HG02588 (cell line): Measurements from ENCODE around the gene ZSCAN26.
A peak's percentile ranks its signal among the peaks of the same experiment; 100 is the strongest.

Experiments
- ATAC-seq: cut with Tn5 transposase; IDR thresholded peaks from one replicate; pipeline ENCODE4 v1.9.1; 2021; ENCODE audit warnings: mild to moderate bottlenecking, moderate library complexity; ENCODE audit not compliant: unreplicated experiment

Gene ZSCAN26

DNA sequence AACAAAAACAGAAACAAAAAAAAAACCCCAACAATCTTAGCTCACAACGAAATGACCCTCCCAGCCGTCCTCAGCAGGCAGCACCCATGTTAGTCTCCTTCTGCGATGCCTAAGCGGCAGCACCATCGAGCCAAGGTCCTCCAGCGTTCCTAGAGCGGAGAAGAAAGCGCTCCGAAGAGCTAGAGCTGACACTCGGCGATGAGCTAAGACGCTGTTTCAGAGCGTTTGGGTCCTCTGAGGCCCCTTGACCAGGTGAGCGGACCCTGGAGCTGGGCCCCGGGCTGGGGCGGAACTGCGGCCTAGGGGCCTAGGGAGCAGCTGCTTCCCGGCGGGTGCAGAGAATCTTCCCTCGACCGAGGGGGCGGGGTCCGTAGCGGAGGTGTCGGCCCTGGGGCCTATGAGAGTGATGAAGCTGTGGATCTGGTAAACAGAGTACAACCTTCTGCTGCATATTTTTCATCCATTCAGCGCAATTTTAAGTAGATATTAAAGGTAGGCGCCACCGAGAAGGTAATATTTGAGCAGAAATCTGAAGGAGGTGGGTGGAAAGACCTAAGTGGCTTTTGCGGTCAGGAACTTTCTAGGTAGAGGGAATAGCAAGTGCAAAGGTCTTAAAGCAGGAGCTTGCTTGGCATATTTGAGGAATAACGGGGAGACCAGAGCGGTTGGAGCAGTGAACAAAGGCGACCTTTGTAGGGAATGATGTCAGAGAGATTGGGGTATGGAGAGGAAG lies at the start of gene ZSCAN26:
Gene ZSCAN26, plus strand, starts transcription at position 182 of the 733 bp plus-strand sequence. CDS start 4,777 bp downstream, outside the sequence.
- peak; percentile 92 for ATAC-seq

DNA sequence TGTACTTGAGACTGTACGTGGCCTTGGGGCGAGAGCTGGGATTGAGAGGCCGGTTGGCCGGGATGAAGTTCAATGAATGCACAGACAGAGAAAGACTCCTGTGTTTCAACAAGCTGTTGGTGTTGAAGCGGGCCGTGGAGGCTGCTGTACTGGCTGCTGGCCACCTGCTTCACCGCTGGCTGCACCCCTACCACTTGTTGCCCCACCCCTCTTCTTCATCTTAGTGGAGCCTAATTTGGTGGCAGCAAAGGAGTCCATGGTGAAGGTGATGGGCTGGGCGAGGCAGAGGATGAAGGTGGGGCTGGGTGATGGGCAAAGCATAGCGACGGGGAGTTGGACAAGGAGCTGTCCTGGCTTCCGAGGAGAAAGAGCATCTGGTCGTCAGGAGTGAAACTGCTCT lies 49.1 kb upstream of the ZSCAN26 start:
- ATAC-seq = no peak

DNA sequence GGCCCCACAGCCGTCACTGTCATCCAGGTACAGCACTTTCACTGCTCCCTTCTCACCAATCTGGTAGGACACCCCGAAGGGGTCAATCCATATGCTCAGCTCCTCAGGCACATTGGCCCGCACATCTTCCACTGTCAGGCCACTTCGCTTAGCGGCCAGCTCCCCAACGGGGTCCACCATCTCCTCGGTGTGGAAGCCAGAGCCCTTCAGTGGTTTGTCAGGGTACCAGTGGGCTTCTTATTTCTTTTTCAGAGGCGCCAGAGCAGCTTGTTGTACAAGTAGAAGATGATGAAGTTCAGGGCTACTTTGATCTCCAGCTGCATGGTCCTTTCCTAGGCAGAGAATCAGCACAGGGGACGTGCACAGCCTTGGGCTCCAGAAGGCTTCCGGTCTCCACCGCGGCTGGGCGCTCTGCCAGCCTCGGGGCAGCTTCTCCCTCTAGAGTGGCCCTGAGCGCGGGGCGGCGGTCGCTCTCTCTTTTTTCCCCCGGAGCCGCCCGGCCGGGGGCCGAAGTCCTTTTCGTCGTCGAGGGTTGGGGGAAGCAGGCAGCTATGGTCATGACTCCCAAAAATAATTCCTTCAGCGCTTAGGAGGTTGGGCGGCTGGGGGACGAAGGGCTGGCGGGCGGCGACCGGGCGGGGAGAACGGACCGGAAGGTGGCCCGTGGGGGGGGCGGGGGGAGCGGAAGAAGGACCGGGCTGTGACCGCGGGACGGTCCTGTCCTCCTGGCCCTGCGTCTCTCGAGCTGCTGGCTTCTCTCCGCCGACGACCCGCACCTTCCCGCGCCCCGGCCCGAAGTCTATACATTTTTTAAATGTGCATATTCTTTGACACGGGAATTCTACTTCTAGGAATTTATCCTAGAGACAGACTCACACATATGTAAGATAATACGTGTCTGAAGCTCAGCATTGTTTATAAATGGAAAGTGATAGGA lies 48.4 kb upstream of the ZSCAN26 start:
- peak; percentile 67 for ATAC-seq

DNA sequence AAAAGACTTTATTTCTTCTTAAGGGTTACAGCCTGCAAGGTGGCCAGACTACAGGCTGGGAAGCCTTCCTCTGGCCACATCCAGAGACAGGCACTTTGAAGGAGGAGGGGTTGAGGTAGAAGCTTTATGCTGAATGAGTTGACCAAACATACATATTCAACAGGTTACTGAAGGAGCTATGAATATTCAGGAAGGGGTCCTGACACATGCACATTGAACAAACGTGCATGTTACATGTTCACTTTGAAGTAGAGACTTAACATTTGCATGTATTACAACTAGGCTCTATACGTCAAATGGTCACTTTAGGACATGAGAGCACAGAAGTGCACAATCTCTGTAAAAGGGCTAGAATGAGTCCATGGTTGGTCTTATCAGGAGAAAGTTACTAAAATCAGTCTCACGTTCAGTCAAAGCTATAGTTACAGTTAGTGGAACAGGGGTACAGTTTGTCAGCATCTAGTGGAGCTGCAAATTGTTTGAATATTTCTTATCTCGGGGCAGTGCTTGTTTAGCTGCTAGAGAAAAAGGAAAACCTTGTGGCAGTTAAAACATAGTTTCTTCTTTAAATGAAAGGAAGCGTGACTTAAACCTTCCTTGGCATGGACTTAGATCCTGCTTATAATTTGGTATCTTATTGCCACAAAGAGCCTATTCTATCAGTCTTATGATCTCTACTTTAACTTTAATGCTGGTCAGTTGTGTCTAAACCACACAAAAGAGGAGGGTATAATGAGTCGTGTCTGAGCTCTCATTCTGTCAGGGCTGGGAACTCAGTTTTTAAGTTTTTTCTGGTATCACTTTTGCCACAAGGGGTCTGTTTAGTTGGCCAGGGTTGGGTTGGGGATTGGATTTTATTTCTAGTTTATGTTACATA lies 46.4 kb upstream of the ZSCAN26 start:
- ATAC-seq = no peak

DNA sequence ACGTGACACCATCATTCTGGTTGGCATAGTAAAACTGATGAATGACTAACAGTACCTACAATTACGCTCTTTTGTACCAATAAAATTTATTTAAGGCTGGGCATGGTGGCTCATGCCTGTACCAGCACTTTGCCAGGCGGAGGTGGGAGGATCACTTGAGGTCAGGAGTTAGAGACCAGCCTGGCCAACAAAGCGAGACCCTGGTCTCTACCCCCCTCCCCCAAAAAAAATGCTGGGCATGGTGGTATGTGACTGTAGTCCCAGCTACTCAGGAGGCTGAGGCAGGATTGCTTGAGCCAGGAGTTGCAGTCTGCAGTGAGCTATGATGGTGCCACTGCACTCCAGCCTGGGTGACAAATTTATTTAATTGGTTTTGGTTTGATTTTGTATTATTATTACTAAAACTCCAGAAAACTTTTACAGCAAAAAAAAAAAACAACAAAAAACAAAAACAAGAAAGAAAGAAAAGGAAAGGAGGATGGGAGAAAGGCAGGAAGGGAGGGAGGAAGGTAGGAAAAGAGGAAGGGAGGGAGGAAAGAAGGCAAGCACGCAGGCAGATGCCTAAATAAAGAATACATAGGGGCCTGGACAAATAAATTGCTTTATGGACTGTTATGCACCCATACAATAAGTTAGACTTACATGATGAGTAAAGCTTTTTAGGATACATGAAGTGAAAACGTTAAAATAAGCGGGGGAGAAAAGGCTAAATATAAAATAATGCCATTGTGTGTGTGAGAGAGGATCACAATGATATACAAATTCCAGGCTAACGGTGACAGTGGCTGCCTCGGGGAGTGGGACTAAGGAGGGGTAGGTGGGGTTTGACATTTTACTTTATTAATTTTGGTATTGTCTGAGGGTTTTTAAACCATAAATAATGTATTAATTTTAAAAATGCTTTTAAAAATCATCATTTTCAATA lies 42.5 kb upstream of the ZSCAN26 start:
- peak; percentile 2 for ATAC-seq

DNA sequence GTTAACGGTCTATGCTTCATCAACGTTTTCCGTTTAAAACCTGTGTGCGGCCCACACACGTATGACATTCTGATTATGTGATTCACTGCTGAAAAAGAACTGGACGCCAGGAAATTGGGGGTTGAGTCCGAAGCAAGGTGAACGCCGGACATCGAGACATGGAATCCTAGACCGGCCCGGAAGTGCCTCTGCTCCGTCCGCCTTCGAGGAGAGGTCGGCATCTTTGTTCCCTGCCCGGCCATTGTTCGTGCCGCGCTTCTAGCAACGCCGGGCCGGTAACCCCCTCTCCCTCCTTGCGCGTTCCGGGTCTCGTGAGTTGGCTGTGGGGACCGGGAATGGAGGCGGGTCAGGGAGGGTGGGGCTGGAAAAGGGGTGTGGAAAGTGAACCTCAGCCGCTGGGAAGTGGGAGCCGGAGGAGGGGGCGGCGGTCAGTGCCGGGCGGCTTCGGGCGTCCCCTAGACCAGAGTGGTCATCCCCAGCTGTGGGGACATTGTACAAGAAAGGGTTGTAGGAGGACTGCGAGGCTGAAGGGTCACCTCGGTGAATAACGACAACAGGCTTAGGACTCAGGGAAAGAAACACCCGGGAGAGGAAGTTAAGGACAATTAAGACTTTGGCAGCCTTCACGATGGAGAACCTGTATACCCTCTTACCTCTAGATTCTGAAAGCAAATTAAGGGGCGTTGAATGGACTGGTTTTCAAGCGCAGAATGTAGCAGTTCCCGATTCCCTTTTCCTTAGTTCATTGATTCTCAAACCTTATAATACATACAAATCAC lies 41.7 kb upstream of the ZSCAN26 start, which contains the start of gene ZSCAN9:
Gene ZSCAN9, plus strand, starts transcription at position 220 of the 779 bp plus-strand sequence. CDS start 1,810 bp downstream, outside the sequence.
- peak; percentile 95 for ATAC-seq

DNA sequence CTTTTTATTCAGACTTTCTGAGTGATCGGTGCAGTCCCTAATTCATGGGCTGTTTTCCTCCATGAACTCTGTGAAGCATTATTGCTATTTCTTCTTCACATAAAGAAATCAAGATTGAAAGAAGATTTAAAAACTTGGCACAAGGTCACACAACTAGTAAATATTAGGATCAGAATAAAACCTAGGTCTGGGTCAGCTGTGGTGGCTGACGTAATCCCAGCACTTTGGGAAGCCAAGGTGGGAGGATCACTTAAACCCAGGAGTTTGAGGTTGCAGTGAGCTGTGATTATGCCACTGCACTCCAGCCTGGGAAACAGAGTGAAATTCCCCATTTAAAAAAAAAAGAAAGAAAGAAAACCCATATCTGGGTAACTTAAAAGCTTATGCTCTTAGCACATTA lies 40.5 kb upstream of the ZSCAN26 start:
- ATAC-seq = no peak

DNA sequence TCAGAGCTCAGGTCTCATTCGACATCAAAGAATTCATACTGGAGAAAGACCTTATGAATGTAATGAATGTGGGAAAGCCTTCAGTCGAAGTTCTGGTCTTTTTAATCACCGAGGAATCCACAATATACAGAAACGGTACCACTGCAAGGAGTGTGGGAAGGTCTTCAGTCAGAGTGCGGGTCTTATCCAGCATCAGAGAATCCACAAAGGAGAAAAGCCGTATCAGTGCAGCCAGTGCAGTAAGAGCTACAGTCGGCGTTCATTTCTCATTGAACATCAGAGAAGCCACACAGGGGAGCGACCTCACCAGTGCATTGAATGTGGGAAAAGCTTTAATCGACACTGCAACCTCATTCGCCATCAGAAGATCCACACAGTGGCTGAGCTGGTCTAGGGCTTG lies 34.2 kb upstream of the ZSCAN26 start:
- ATAC-seq = no peak

DNA sequence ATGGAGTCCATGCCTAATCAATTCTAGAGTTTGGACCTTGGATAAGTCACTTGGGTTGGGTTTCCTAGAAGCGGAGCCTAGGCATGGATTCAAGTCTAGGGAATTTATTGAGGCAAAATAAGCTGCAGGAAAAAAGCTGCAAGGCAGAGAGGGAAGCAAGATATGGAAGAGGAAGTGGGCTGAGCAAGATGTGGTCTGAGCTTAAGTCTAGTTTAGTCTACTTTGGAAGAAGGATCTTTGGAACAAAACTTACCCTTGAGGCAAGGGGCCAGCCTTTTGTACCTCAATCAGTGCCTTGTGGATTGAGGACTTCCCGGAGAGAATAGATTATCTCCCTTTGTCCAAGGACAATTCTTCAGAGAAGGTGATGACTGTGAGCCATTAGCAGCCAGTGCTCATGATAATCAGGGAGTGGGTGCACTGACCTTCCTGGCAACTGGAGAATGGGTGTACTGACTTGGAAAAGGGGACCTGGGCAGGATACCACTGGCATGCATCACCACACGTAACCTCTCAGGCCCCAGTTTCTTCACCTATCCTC lies 31.0 kb upstream of the ZSCAN26 start:
- no peak for ATAC-seq

DNA sequence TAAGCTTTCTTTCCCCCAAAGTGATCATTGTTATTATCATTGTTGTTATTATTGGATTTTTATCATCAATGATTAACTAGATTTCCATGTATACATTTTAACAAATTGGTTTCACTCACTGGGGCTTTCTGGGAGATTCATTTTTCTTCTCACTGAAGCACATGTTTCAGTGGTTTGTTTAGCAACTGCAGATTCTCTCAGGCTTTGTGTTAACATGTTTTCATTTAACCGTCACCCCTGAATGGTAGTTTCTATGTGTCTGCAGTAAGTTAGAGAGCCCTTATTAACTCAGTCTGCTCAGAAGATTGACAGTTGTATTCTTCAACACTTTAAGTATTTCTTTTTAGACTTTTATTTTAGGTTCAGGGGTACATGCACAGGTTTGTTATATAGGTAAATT lies 27.3 kb upstream of the ZSCAN26 start:
- ATAC-seq = no peak

DNA sequence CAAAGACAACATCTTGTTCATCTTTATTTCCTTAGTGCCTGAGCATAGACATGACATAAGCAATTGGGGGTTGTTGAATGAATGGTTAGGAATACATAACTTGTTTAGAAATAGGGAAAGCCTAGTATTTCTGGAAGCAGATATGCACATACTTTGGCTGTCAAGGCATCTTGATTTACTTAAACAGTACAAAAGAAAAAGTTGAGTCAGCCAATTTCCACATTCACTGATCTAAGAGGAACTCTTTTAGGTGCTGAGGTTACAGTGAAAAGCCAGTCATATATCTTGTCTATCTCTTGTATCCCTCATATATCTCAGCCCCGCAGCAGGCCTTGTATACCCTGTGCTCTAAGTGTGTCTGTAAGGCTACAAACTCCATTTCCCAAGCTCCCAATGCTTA lies 26.5 kb upstream of the ZSCAN26 start:
- no peak for ATAC-seq

DNA sequence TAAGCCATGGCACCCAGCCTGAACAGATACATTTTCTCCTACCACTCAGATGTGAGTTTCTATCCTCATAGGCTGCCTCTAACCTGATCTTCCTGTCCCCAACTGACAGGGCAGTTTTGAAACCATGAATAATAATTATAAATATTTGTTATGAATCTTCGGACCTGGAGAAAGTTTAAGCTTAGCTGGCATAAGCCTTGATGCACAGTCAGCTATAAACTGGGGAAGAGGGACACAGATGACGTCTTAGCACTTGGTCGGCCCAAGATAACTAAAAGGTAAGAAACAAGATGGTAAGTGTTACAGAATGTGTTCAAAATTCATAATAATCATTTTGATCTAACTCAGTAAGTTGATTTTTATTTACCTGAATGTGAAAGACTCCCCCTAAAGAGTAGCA lies 23.0 kb upstream of the ZSCAN26 start:
- no peak for ATAC-seq

DNA sequence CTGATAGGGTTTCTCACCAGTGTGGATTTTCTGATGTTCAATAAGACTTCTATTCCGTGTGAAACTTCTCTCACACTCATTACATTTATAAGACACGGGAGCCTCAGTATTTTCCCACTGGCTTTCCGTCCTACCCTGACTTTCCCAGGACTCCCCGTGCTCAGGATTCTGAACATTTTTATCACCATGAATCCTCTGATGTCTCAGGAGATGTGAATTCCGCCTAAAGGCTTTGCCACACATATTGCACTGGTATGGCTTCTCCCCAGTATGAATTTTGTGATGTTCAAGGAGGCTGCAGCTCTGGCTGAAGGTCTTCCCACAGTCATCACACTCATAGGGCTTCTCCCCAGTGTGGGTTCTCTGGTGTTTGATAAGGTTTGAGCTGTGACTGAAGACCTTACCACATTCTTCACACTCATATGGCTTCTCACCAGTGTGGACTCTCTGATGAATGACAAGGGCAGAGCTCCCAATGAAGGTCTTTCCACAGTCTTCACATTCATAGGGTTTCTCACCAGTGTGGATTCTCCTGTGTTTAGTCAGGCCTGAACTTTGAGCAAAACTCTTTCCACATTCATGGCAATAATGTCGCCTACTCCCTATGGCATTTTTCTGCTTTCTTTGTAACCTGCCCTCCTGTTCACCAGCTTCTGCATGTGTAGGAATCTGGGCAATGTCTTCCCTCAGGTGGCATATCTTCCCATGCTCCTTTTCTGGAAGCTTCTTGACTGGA lies 21.6 kb upstream of the ZSCAN26 start:
- no peak for ATAC-seq

DNA sequence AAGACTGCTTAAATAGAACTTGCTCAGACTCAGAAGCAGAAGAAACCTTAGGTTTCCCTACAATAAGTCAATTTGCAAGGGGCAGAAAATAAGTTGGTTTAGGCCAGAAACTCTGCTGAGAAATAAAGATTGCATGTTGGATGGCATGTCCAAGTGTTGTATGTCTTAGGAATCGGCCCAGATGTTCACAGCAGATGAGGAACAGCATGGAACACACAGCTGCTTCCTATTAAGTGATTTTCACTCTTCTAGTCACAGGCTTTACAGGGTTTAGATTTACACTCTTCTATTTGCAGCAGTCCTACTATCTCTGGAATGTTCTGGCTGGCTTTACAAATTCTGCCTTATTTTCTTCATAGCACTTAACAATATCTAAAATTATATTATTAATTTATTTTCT lies 18.0 kb upstream of the ZSCAN26 start:
- no peak for ATAC-seq

DNA sequence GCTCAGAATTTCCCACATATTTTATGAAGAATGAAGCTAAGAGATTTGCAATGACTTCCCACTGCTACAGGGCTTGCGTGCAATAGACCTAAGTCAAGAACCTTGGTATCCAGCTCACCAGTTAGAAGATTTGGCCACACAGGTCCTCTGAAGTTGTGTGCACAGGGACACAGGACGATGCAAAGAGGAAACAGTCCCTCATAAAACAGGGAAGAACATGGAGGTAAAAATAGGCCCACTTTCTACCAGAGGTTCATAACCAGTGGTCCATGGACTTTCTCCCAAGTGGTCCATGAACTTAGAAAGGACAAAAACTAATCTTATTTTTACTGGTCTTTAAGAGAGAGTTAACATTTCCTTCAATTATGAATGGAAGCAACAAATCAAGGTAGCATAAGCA lies 16.2 kb upstream of the ZSCAN26 start:
- no peak for ATAC-seq

DNA sequence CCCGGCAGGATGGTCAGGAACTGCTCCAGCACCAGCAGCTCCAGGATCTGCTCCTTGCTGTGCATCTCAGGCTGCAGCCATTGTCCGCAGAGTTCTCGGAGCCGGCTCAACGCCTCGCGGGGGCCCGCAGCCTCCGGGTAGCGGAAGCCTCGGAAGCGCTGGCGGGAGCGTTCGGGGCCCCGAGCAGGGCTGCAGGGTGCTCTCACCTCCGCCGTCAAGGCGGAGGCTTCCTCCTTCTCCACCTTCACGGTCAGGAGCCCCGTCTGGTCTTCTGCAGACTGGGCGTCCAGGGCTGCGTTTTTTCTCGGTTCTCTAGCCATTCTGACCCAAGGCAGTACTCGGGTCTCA lies 15.3 kb upstream of the ZSCAN26 start:
- peak; percentile 37 for ATAC-seq

DNA sequence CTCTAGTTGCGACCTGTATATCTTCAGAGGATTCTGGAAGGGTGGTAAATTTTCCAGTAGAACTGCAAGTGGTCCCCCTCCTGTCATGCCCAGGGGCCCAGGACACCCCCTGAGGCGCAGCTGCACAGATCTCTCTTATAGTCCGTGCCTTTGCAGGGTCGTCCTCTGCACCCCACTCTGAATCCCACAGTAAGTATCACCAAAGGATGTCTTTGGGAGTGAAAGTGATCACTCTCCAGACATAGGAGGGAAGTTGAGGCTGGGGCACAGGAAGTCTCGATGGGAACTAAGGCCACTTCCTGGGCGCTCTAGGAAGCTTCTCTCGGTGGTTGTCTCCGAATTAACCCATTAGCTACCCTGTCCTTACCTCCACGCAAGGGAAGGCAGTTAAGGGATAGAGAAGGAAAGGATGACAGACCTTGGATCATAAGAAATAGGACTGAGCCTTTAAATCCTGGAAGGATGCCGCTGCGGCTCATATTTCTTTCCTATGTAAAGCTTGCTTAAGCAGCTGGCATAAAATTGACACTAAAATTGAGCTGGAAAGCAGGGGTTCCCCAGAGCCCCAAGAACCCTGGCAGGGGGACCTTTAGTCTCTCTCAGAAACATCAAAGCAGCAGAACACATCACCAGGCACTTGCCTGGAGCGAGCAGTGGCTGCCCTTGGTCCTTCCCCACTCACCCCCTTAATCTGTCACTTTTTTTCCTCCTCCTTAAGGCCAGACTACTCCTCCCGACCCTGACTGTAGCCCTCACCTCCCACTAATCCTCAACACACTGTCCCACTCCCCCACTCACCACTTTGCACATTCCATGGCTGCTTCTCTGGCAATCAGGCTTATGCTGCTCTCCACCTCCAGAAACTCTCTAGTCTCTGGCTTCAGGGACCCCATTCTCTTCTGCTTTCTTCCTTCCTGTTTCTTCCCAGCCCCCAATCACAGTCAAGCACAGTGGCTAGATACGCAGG lies 14.7 kb upstream of the ZSCAN26 start, which contains the start of gene ZKSCAN4:
Gene ZKSCAN4, minus strand, starts transcription at position 261 of the 967 bp plus-strand sequence. CDS start 289 bp downstream, outside the sequence.
- ATAC-seq = peak; percentile 79
